CD8-positive, alpha-beta memory T cell (primary cell): ENCODE results near the gene ABCC8. TPM values are rescaled to one million over a fixed set of nuclear protein-coding genes. Genes with fewer than 3 reads are reported as not detected.

ENCODE experiments used
- CTCF ChIA-PET: fragments of 350-600 bp; sonication (Branson Sonifier 250); formaldehyde crosslinking; loops from one replicate; lab custom pipeline; 2021; ENCODE audit warnings: antibody characterized with exemption; lab: Charles Lee
- POLR2A ChIA-PET: fragments of 350-600 bp; sonication (Branson Sonifier 250); formaldehyde crosslinking; loops from one replicate; lab custom pipeline; 2021; ENCODE audit warnings: antibody characterized with exemption; lab: Charles Lee
- DNase-seq, 5 donors: peaks; one replicate each; pipeline versions ENCODE4 v3.0.0 to v3.0.0-alpha.2; 2020 to 2022; ENCODE audit warnings: mixed read lengths in 1 of 5
- H3K27ac ChIP-seq: one replicate; pipeline ENCODE4 v1.7.0; 2013; ENCODE audit warnings: low read depth, mild to moderate bottlenecking, low read length, moderate library complexity
- H3K27me3 ChIP-seq: 2 replicates; pipeline ENCODE4 v1.7.0; 2013; ENCODE audit warnings: low read length, mild to moderate bottlenecking; ENCODE audit not compliant: insufficient read depth, poor library complexity, severe bottlenecking
- H3K36me3 ChIP-seq: 2 replicates; pipeline ENCODE4 v1.7.0; 2013; ENCODE audit warnings: mild to moderate bottlenecking, low read length, moderate library complexity; ENCODE audit not compliant: insufficient read depth
- H3K4me1 ChIP-seq: 2 replicates; pipeline ENCODE4 v1.7.0; 2013; ENCODE audit warnings: mild to moderate bottlenecking, low read length, moderate library complexity; ENCODE audit not compliant: insufficient read depth
- H3K4me3 ChIP-seq: 2 replicates; pipeline ENCODE4 v1.7.0; 2013; ENCODE audit warnings: mild to moderate bottlenecking, low read length
- H3K9me3 ChIP-seq: 2 replicates; pipeline ENCODE4 v1.7.0; 2013; ENCODE audit warnings: mild to moderate bottlenecking, low read length
- H3K27ac Mint-ChIP-seq, 8 donors: one replicate each; pipeline ENCODE4 v1.8.0; 2020 to 2021; ENCODE audit warnings: mixed read lengths in 8 of 8, mild to moderate bottlenecking in 6 of 8, inconsistent platforms in 3 of 8, moderate library complexity in 3 of 8
- H3K27me3 Mint-ChIP-seq, 2 donors: one replicate each; pipeline ENCODE4 v1.8.0; 2020 to 2021; ENCODE audit warnings: mixed read lengths in 2 of 2, mild to moderate bottlenecking in 1 of 2, moderate library complexity in 1 of 2
- H3K36me3 Mint-ChIP-seq, 3 donors: one replicate each; pipeline ENCODE4 v1.8.0; 2020 to 2021; ENCODE audit warnings: mixed read lengths in 3 of 3, inconsistent platforms in 1 of 3, mild to moderate bottlenecking in 1 of 3
- H3K4me1 Mint-ChIP-seq, 3 donors: one replicate each; pipeline ENCODE4 v1.8.0; 2020 to 2021; ENCODE audit warnings: mixed read lengths in 3 of 3, inconsistent platforms in 1 of 3, mild to moderate bottlenecking in 1 of 3
- H3K4me3 Mint-ChIP-seq, 7 donors: one replicate each; pipeline ENCODE4 v1.8.0; 2020 to 2021; ENCODE audit warnings: mixed read lengths in 7 of 7, mild to moderate bottlenecking in 6 of 7, moderate library complexity in 4 of 7, inconsistent platforms in 2 of 7
- H3K9me3 Mint-ChIP-seq, 5 donors: one replicate each; pipeline ENCODE4 v1.8.0; 2020 to 2022; ENCODE audit warnings: mixed read lengths in 5 of 5, mild to moderate bottlenecking in 3 of 5, moderate library complexity in 2 of 5, inconsistent platforms in 1 of 5
- polyA plus RNA-seq: library from polyadenylated mRNA; unstranded; fragments of 300-500 nt; fragmentation: Illumina TruSeq; gene quantifications from one replicate; pipeline ENCODE4 v1.2.3, GENCODE V29; 2021
- total RNA-seq, 2 experiments: library from RNA; stranded (reverse); gene quantifications; one replicate each; pipeline ENCODE4 v1.2.3, GENCODE V29; 2021

ABCC8 gene
- total and polyA plus RNA-seq, 3 experiments from 2014 or later: not detected

DNA sequence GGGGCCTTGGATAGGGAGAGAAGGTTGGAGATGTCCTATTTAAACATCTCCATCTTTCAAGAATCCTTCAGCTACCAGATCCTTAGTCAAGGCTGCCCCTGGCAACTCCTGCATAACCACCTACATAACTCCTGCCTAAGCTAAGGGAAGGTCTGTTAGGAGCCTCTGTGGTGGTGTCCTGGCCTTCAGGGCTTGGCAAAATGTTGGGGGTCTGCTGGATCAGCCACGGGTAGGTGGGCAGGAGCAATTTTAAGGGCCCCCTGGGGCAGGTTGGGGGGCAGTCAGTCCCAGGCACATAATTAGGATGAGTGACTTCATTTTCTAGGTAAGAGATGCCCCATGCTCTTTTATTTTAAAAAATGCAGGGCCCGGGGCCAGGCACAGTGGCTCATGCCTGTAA lies 41.7 kb upstream of the ABCC8 start:
- peaks cover 4 to 11% of the 10 kb centered on the region in 2 donors for H3K27me3 Mint-ChIP-seq
- Histone ChIP-seq H3K36me3 (no peaks in the 10 kb centered on the region), H3K9me3 (no peaks in the 10 kb centered on the region), H3K27ac (no peak overlapping the region), H3K4me3 (no peak overlapping the region), H3K4me1 (no peaks in the 10 kb centered on the region), H3K27me3 (no peaks in the 10 kb centered on the region)
- no peak for DNase-seq
- H3K27ac Mint-ChIP-seq: no peak overlapping the region
- no peak overlapping the region for H3K4me3 Mint-ChIP-seq
- H3K36me3 Mint-ChIP-seq: no peaks in the 10 kb centered on the region
- POLR2A ChIA-PET: no interaction called here
- no peaks in the 10 kb centered on the region for H3K9me3 Mint-ChIP-seq
- no peaks in the 10 kb centered on the region for H3K4me1 Mint-ChIP-seq
- CTCF ChIA-PET: interaction anchor here (0.9 kb wide), 1 partner anchor 36 kb away, joined by 3 read pairs; no protein-coding TSS in a partner anchor

DNA sequence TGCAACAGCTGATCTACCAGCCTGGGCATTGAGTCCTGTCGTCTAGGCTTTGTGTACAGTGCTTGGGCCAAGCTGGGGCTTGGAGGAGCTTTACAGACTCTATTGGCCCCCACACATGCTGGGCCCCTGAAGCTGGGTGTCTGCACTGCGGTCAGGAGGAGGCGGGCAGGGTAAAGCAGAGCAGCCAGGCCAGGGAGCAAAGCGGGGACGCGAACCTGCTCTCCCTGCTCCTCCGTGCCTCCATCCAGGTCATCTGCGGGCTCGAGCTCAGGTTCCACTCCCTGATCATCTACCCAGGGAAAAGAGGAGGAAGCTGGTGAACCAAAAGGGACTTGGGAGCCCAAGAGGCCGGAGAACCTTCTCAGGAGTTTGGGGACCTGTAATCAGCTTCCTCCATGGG lies 40.5 kb upstream of the ABCC8 start:
- Mint-ChIP-seq H3K4me3 (no peak overlapping the region), H3K4me1 (no peaks in the 10 kb centered on the region), H3K36me3 (no peaks in the 10 kb centered on the region), H3K27me3 (peaks cover 8 to 11% of the 10 kb centered on the region in 2 donors), H3K27ac (no peak overlapping the region), H3K9me3 (no peaks in the 10 kb centered on the region)
- no peaks in the 10 kb centered on the region for H3K27me3 ChIP-seq
- H3K4me1 ChIP-seq: no peaks in the 10 kb centered on the region
- no peaks in the 10 kb centered on the region for H3K36me3 ChIP-seq
- POLR2A ChIA-PET: no interaction called here
- no peak for DNase-seq
- no peak overlapping the region for H3K4me3 ChIP-seq
- no peaks in the 10 kb centered on the region for H3K9me3 ChIP-seq
- CTCF ChIA-PET: interaction anchor here (1.5 kb wide), 1 partner anchor 13 kb away, joined by 6 read pairs; no protein-coding TSS in a partner anchor
- no peak overlapping the region for H3K27ac ChIP-seq

DNA sequence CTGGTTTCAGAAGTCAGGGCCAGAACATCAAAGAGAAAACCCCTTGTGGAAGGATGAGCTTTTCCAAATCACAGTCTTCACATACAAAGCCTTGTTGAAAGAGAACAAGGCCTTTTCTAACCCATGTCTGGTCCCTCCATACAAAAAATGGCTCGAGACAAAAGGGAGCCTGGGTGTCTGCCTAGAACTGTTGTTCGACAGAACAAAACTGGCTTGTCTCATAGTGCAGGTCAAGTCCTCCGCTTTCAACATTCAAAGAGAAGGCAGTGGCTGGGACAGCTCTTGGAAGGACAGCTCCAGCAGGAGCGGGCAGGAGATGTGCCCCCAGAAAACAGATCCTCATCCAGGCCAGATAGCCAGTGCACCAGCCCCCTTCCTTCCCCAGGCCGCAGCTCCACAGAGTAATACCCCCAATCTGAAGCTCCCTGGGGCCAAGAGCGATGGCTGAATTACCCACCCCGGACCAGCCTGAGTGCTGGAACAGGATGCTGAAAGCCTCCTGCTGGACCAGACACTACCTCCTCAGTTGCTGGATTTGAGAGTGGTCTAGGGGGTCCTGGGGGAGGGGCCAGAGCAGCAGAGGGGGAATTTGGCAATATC lies 40.0 kb upstream of the ABCC8 start:
- no peaks in the 10 kb centered on the region for H3K36me3 Mint-ChIP-seq
- DNase-seq: no peak
- Histone ChIP-seq H3K4me3 (no peak overlapping the region), H3K27ac (no peak overlapping the region), H3K36me3 (no peaks in the 10 kb centered on the region), H3K9me3 (no peaks in the 10 kb centered on the region), H3K27me3 (no peaks in the 10 kb centered on the region), H3K4me1 (no peaks in the 10 kb centered on the region)
- peaks cover 8 to 11% of the 10 kb centered on the region in 2 donors for H3K27me3 Mint-ChIP-seq
- no peaks in the 10 kb centered on the region for H3K9me3 Mint-ChIP-seq
- ChIA-PET POLR2A (no interaction called here), CTCF (interaction anchor here (1.5 kb wide), 1 partner anchor 12 kb away, joined by 6 read pairs; no protein-coding TSS in a partner anchor)
- H3K4me1 Mint-ChIP-seq: no peaks in the 10 kb centered on the region
- no peak overlapping the region for H3K4me3 Mint-ChIP-seq
- no peak overlapping the region for H3K27ac Mint-ChIP-seq

DNA sequence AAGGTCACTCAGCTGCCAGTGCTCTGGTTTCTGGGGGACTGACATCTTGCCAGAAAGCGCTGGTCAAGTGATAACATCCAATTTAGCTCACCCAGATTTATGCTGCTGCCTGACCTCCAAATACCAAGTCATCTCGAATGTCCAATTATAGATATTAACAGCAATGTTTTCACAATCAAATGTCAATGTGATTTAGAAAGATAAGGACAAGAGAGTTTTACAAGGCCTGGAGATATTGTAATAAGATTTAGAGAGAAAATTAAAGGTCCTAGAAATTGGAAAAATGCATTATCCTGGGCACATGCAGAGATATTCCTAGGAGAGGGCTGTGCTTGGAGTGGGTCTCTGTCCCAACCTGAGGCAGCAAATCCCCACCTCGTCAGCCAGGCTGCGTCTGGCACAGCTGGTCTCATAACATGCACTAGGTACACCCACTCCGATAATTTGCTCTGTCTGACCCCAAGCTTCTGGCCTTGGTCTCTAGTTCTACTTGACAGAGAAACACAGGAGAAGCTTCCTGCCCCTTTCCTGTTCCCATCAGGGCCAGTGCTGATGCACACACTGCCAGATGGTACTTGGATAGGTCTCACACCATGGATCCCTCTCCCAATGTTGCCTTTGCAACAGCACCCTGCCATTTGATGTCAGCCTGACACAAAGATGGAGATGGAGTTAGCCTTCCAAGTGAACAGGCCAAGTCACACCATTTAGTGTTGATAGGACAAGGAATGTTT lies 39.0 kb upstream of the ABCC8 start:
- Mint-ChIP-seq H3K4me3 (no peak overlapping the region), H3K27me3 (peaks cover 8 to 11% of the 10 kb centered on the region in 2 donors), H3K27ac (no peak overlapping the region), H3K9me3 (no peaks in the 10 kb centered on the region), H3K36me3 (no peaks in the 10 kb centered on the region), H3K4me1 (no peaks in the 10 kb centered on the region)
- CTCF ChIA-PET: interaction anchor here (1.5 to 1.7 kb wide), 2 partner anchors 11 to 12 kb away, joined by 5 to 6 read pairs; no protein-coding TSS in a partner anchor
- no peaks in the 10 kb centered on the region for H3K9me3 ChIP-seq
- H3K4me3 ChIP-seq: no peak overlapping the region
- POLR2A ChIA-PET: no interaction called here
- H3K4me1 ChIP-seq: no peaks in the 10 kb centered on the region
- H3K27me3 ChIP-seq: no peaks in the 10 kb centered on the region
- no peaks in the 10 kb centered on the region for H3K36me3 ChIP-seq
- no peak for DNase-seq
- H3K27ac ChIP-seq: no peak overlapping the region

DNA sequence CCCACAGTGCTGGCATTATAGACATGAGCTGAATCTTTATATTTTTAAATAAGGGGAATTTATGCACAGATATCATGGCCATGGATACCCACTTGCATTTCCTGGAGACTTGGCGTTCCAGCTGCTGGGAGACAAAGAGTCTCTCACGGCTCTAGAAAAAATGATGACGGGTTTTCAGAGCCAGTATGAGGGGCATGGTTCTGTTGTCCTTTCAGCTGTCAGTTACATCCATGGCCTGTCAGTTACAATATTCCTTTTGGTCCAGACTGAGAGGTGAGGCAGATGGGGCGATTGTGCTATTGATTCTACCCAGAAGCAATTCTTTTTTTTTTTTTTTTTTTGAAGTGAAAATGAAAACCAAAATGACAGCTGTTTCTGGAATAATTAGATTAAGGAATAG lies 37.8 kb upstream of the ABCC8 start:
- Histone ChIP-seq H3K27me3 (no peaks in the 10 kb centered on the region), H3K4me3 (no peak overlapping the region), H3K27ac (no peak overlapping the region), H3K4me1 (no peaks in the 10 kb centered on the region), H3K36me3 (no peaks in the 10 kb centered on the region), H3K9me3 (no peaks in the 10 kb centered on the region)
- Mint-ChIP-seq H3K4me1 (no peaks in the 10 kb centered on the region), H3K36me3 (no peaks in the 10 kb centered on the region), H3K9me3 (no peaks in the 10 kb centered on the region), H3K27ac (no peak overlapping the region), H3K4me3 (no peak overlapping the region), H3K27me3 (peaks cover 6 to 8% of the 10 kb centered on the region in 2 donors)
- CTCF ChIA-PET: interaction anchor here (1.7 to 2.5 kb wide), 2 partner anchors 10 to 13 kb away, joined by 5 to 11 read pairs; no protein-coding TSS in a partner anchor
- POLR2A ChIA-PET: no interaction called here
- no peak for DNase-seq

DNA sequence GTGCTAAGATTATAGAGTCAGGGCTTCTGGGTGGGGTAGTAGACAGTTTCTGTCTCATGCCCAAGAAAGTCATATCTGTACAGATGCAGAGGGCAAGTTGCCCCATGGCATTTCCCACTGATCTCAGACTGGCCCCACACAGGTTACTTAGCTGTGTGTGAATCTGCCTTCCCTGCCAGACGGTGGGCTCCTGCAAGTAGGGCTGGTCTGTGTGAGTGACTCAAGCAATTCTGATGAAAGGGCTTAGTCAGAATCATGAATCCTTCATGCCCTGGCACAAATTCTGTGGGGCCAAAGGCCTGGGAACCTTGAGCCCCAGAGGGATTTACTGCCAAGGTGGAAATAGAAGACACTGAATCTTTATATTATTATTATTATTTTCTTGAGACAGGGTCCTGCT lies 37.2 kb upstream of the ABCC8 start:
- POLR2A ChIA-PET: no interaction called here
- Histone ChIP-seq H3K27me3 (no peaks in the 10 kb centered on the region), H3K36me3 (no peaks in the 10 kb centered on the region), H3K9me3 (no peaks in the 10 kb centered on the region), H3K27ac (no peak overlapping the region), H3K4me1 (no peaks in the 10 kb centered on the region), H3K4me3 (no peak overlapping the region)
- no peaks in the 10 kb centered on the region for H3K4me1 Mint-ChIP-seq
- H3K27ac Mint-ChIP-seq: no peak overlapping the region
- H3K36me3 Mint-ChIP-seq: no peaks in the 10 kb centered on the region
- CTCF ChIA-PET: interaction anchor here (1.4 to 2.5 kb wide), 2 partner anchors 9 to 284 kb away, joined by 4 to 11 read pairs; no protein-coding TSS in a partner anchor
- H3K4me3 Mint-ChIP-seq: no peak overlapping the region
- no peaks in the 10 kb centered on the region for H3K9me3 Mint-ChIP-seq
- peaks cover 6 to 12% of the 10 kb centered on the region in 2 donors for H3K27me3 Mint-ChIP-seq
- DNase-seq: no peak

DNA sequence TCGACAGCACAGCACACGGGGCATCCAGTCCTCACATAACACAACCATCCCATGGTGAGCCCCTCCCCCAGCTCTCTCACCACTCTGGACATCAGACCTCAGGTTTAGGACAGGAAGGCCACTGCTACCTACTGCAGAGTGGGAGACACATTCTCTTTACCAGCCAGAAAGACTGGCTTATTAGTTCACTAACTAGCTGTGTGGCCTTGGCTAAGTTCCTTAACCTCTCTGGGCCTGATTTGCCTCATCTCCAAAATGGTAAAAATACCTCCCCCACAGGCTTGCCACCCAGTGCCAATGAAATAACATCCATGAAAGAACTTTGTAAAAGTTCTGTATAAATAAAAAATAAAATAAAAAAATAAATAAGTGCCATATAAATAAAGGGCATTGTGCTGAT lies 35.5 kb upstream of the ABCC8 start:
- no peak for DNase-seq
- Histone ChIP-seq H3K4me3 (no peak overlapping the region), H3K9me3 (no peaks in the 10 kb centered on the region), H3K4me1 (no peaks in the 10 kb centered on the region), H3K27me3 (no peaks in the 10 kb centered on the region), H3K36me3 (no peaks in the 10 kb centered on the region), H3K27ac (no peak overlapping the region)
- Mint-ChIP-seq H3K4me1 (no peaks in the 10 kb centered on the region), H3K27me3 (peaks cover 4 to 17% of the 10 kb centered on the region in 2 donors), H3K9me3 (no peaks in the 10 kb centered on the region), H3K27ac (no peak overlapping the region), H3K4me3 (no peak overlapping the region), H3K36me3 (no peaks in the 10 kb centered on the region)
- CTCF ChIA-PET: interaction anchor here (0.9 to 1.4 kb wide), 3 partner anchors 122 to 282 kb away, joined by 3 to 4 read pairs (median 3); partner anchors contain the start of gene KCNJ11
- POLR2A ChIA-PET: no interaction called here

DNA sequence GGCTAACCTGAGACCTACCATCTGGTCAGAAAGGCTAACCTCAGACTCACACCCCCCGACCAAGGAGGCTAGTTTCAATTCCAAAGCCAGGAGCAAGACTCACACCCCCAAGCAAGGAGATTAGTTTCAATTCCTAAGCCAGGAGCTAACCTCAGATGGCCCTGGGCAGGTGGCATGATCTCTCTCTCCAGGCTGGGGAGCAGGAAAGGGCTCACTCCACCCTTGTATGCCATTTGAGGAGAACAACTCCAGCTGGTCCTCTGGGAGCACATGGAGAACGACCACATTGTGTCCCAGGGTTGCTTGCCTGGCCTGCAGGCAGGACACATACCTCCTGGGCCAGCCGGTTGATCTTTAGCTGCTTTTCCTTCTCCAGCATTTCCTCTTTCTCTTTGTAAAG lies 34.9 kb upstream of the ABCC8 start:
- CTCF ChIA-PET: interaction anchor here (0.9 kb wide), 1 partner anchor 122 kb away, joined by 3 read pairs; no protein-coding TSS in a partner anchor
- no peak overlapping the region for H3K27ac Mint-ChIP-seq

More for the DNA sequence above, 34.9 kb upstream of the ABCC8 start:
- Histone ChIP-seq H3K4me1 (no peaks in the 10 kb centered on the region), H3K27me3 (no peaks in the 10 kb centered on the region), H3K4me3 (no peak overlapping the region), H3K36me3 (no peaks in the 10 kb centered on the region), H3K9me3 (no peaks in the 10 kb centered on the region), H3K27ac (no peak overlapping the region)
- Mint-ChIP-seq H3K27me3 (peaks cover 3 to 19% of the 10 kb centered on the region in 2 donors), H3K4me3 (no peak overlapping the region), H3K36me3 (no peaks in the 10 kb centered on the region), H3K9me3 (no peaks in the 10 kb centered on the region), H3K4me1 (no peaks in the 10 kb centered on the region)
- no peak for DNase-seq
- POLR2A ChIA-PET: no interaction called here
